NCI-H82 (cell line): Measurements from ENCODE around the gene BPGM.
"Not testable (repeated sequence)": the region's sequence is repeated elsewhere in the genome, so short reads cannot be mapped to it uniquely, and the experiment has no call there.

Source experiments
- DNase-seq: peaks from one replicate; lab custom pipeline; 2025; lab: John Stamatoyannopoulos, UW

The BPGM gene

GRCh38 chr7:134632052-134632451 lies 14.6 kb upstream of the BPGM start:
- DNase-seq = no peak

DNA sequence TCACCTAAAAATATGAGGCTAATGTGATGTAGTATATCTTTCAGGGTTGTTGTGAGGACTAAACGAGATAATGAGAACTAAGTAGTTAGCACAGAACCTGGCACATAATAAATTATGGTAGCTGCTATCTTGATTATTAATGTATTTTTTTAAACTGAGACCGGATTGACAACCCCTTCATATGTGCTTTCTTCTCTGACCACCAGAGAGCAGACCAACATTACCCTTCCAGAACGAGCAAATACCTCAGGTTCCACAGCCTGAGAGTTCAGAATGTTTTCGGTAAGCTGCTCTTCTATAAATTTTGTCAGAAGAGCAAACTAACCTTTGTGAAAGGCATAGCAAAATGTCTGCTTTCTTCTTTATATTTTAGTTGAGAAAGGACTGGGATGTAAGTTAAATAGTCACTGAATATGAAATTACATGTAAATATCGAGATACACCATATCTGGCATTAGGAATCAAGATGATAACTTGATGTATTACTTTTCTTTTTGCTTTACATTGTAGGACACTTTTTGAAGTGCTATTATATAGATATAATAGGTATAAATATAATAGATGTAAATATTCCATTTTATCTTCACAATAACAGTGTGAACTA lies 13.6 kb upstream of the BPGM start:
- peak; percentile 61 for DNase-seq

GRCh38 chr7:134636008-134636449 lies 10.6 kb upstream of the BPGM start:
- DNase-seq = no peak

DNA sequence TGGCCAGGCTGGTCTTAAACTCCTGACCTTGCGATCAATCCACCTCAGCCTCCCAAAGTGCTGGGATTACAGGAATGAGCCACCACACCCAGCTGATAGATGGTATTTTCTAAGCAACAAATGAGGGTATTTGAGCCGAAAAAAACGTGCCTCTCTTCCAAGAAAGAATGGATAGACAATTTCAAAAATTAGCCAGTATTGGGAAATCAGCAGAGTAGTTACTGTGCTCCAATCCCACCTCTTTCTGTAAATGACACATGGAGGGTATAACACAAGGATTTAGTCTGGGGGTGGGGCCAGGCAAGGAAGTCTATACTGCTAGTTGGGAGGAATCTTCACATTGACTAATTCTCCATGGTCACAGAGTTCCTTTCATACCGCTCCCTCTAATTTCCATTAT lies 9.2 kb upstream of the BPGM start:
- DNase-seq = no peak

DNA sequence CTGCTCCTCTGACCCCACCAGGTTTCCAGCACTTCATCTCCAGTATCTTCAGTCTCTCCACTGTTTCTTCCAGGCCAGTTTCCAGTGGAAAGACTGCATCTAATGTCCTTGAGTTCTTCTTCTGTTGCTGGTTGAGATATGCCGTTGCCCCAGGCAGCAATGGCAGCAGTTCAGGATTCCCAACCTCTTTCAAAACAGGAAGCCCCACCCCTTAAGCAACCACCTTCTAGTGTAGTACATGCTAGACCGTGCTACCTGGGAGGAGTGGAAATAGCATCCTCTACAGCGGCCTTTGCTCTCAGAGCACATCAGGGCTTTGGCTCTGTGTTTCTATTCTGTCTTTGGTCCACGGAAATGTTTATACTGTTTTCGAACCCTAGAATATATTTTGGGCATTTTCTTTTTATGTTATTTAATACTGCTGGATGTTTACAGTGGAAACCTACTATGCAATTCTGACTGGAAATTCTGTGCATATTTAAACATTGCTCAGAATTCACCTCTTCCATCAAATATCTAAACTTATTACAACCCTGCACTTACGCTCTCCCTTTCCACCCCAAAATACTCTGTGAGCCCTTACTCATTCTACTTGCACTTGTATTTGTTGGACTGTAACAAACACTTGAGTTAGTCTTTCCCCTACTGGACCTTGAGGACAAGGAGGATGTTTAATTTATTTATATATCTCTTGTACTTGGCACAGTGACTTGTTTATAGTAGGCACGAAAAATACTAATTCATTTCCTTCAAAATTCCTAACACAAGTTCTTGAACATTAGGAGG lies 8.5 kb upstream of the BPGM start:
- DNase-seq = no peak

GRCh38 chr7:134639061-134639460 lies 7.6 kb upstream of the BPGM start:
- DNase-seq = no peak

GRCh38 chr7:134639683-134640279 lies 6.9 kb upstream of the BPGM start:
- no peak for DNase-seq

DNA sequence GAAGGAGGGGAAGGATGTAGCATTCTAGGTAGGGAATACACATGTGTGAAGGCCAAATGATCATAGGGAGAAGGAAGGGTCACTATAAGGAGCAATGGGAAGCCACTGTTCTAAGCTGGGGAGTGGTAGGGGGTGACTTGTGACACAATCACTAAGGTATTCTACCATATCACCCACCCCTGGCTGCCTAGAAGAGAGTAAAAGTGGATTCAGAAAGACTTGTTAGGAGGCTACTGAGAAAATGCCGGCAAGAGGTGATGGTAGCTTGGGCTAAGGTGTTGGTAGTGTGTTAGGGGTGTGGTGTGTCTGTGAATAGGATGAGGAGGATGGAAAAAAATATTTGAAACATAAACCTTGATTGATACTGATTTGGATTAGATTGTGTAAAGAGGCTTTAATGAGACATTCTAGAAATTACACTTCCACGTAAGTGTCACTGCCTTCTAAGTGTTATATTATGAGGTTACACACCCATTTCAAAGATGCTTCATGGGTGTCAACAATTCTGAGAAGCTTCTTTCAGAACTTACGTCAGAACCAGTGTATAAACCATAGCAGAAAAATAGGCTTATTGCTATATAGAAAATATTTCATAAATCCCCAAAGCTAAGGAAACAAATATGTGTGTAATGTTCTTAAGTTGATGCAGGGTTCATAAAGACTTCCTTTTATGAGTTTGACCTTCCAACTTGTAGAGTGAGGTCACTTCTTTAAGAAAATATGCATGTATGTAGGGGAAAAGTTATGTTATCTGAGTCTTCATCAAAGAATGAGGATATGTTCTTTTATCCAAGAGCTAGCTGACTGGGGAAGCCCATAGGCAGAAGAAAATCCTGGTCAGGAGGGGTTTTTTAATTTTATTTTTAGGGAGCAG lies 5.6 kb upstream of the BPGM start:
- no peak for DNase-seq

GRCh38 chr7:134641981-134642380 lies 4.7 kb upstream of the BPGM start:
- DNase-seq = not testable (repeated sequence)

GRCh38 chr7:134643131-134643530 lies 3.5 kb upstream of the BPGM start:
- DNase-seq = no peak

DNA sequence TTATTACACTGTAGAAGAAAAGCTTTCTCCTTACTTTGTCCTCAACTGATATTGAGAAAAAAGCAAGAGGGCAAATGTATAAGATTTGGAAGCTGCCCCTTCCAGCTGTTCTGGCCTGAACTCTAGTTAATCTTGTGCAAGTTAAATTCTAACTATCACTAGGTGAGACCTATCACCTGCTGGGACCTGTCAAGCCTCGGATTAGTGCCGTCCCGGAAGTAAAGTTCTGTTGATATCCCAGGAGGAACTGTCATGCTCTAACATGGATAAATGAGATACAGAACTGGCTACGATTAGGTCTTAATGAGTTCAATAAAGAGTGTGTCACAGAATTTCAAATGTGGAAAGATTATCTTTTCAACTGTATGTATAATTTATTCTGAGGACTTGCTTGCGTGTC lies 1.2 kb upstream of the BPGM start:
- no peak for DNase-seq

GRCh38 chr7:134645935-134646334 lies 718 bp upstream of the BPGM start:
- peak; percentile 27 for DNase-seq

DNA sequence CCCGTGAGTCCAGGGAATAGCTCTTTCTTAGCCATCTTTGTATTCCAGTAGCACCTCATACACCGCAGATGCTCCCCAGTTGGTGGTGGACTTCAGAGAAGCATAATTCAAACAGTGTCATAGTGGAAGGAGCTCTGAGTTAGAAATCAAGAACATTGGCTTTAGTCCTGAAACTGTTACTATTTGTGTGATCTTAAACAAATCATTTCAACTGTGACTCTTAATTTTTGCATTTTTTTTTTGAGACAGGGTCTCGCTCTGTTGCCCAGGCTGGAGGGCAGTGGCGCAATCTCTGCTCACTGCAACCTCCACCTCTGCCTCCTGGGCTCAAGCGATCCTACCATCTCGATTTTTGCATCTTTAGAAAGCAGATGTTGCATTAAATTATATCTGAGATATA lies 1.8 kb downstream of the BPGM start:
- DNase-seq = no peak

GRCh38 chr7:134649226-134649775 lies 2.6 kb downstream of the BPGM start:
- DNase-seq = no peak

- no peak for DNase-seq
These were observed 5.3 kb downstream of the BPGM start for GRCh38 chr7:134651991-134652390.

GRCh38 chr7:134654104-134654775 lies 7.6 kb downstream of the BPGM start:
- no peak for DNase-seq

- DNase-seq = no peak
These were observed 10.9 kb downstream of the BPGM start for GRCh38 chr7:134657526-134657925.

GRCh38 chr7:134660242-134660785 lies 13.7 kb downstream of the BPGM start:
- no peak for DNase-seq

- DNase-seq = no peak
These were observed 14.3 kb downstream of the BPGM start for GRCh38 chr7:134660961-134661376.

- no peak for DNase-seq
These were observed 15.7 kb downstream of the BPGM start for GRCh38 chr7:134662166-134662870.

GRCh38 chr7:134662871-134663205 lies 16.2 kb downstream of the BPGM start:
- DNase-seq = no peak
